ENCODE data around the gene DNM3. TPM values are rescaled to one million over a fixed set of nuclear protein-coding genes. Genes with fewer than 3 reads are reported as not detected.

DNM3 gene
- total RNA-seq, 1 donor from 2014 or later: 7.7 TPM

GRCh38 chr1:171899838-171900237 is 58.5 kb downstream of the DNM3 start:
- no peak for DNase-seq (ENCODE audit: low spot score)
- Mint-ChIP-seq H3K27me3 (ENCODE audit: unreplicated experiment) (no peaks in the 10 kb centered on the region), H3K36me3 (ENCODE audit: low read depth, unreplicated experiment) (no peaks in the 10 kb centered on the region), H3K4me3 (ENCODE audit: unreplicated experiment) (no peak overlapping the region), H3K9me3 (ENCODE audit: unreplicated experiment) (no peaks in the 10 kb centered on the region), H3K4me1 (ENCODE audit: unreplicated experiment) (peaks cover 10% of the 10 kb centered on the region), H3K27ac (ENCODE audit: unreplicated experiment) (peak overlapping the region; percentile 93)
- TF ChIP-seq, protein P1, sequence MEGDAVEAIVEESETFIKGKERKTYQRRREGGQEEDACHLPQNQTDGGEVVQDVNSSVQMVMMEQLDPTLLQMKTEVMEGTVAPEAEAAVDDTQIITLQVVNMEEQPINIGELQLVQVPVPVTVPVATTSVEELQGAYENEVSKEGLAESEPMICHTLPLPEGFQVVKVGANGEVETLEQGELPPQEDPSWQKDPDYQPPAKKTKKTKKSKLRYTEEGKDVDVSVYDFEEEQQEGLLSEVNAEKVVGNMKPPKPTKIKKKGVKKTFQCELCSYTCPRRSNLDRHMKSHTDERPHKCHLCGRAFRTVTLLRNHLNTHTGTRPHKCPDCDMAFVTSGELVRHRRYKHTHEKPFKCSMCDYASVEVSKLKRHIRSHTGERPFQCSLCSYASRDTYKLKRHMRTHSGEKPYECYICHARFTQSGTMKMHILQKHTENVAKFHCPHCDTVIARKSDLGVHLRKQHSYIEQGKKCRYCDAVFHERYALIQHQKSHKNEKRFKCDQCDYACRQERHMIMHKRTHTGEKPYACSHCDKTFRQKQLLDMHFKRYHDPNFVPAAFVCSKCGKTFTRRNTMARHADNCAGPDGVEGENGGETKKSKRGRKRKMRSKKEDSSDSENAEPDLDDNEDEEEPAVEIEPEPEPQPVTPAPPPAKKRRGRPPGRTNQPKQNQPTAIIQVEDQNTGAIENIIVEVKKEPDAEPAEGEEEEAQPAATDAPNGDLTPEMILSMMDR (IDR thresholded peaks at IDR 0.05; ENCODE audit: unreplicated experiment): no peak

DNA sequence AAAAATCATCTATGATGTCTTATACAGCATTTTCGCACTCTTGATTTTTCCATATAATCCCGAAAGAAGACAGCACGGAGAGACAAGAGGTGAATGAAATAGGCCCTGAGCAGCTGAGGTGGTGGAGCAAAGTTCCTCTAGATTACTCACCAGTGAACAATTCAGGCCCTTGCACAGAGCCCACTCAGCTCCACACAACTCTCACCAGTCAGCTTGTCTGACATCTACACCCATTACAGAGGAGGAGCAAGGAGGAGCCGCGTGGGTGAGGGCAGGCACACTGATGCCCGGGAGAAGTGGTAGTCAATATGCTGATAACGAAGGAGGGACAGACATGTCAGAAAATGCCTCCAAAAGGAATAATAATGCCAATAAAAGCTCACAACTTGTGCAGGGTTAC is 59.9 kb downstream of the DNM3 start:
- no peaks in the 10 kb centered on the region for H3K36me3 Mint-ChIP-seq (ENCODE audit: low read depth, unreplicated experiment)
- no peaks in the 10 kb centered on the region for H3K9me3 Mint-ChIP-seq (ENCODE audit: unreplicated experiment)
- no peak for DNase-seq (ENCODE audit: low spot score)
- no peak overlapping the region for H3K4me3 Mint-ChIP-seq (ENCODE audit: unreplicated experiment)
- H3K27me3 Mint-ChIP-seq (ENCODE audit: unreplicated experiment): peaks cover 1% of the 10 kb centered on the region
- no peak overlapping the region for H3K27ac Mint-ChIP-seq (ENCODE audit: unreplicated experiment)
- peaks cover 10% of the 10 kb centered on the region for H3K4me1 Mint-ChIP-seq (ENCODE audit: unreplicated experiment)
- TF ChIP-seq, protein P1 (IDR thresholded peaks at IDR 0.05; ENCODE audit: unreplicated experiment): no peak

DNA sequence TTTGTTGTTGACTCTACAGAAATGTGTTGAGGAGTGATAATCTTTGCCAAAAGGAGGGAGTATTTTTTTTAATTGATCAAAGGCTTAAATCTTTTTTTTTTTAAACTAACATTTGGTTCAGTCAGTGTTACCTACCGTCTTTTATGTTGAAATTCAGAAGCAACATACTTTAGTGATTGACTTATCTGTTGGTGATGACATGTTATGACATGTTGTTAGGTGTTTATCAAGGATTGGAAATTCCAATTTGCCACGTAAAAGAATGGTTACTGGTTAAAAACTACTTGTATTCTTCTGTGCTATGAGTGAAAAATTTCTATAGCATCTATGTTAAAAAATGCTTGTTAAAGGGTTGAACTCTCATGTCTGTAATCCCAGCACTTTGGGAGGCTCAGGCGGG is 61.2 kb downstream of the DNM3 start:
- Mint-ChIP-seq H3K36me3 (ENCODE audit: low read depth, unreplicated experiment) (no peaks in the 10 kb centered on the region), H3K4me1 (ENCODE audit: unreplicated experiment) (peaks cover 10% of the 10 kb centered on the region), H3K27me3 (ENCODE audit: unreplicated experiment) (peaks cover 1% of the 10 kb centered on the region), H3K9me3 (ENCODE audit: unreplicated experiment) (no peaks in the 10 kb centered on the region), H3K4me3 (ENCODE audit: unreplicated experiment) (no peak overlapping the region), H3K27ac (ENCODE audit: unreplicated experiment) (no peak overlapping the region)
- no peak for DNase-seq (ENCODE audit: low spot score)
- TF ChIP-seq, protein P1 (IDR thresholded peaks at IDR 0.05; ENCODE audit: unreplicated experiment): no peak

GRCh38 chr1:171904778-171905450 is 63.6 kb downstream of the DNM3 start:
- no peaks in the 10 kb centered on the region for H3K4me1 Mint-ChIP-seq (ENCODE audit: unreplicated experiment)
- no peak for DNase-seq (ENCODE audit: low spot score)
- H3K36me3 Mint-ChIP-seq (ENCODE audit: low read depth, unreplicated experiment): no peaks in the 10 kb centered on the region
- TF ChIP-seq, protein P1 (IDR thresholded peaks at IDR 0.05; ENCODE audit: unreplicated experiment): no peak
- no peak overlapping the region for H3K27ac Mint-ChIP-seq (ENCODE audit: unreplicated experiment)
- no peak overlapping the region for H3K4me3 Mint-ChIP-seq (ENCODE audit: unreplicated experiment)
- H3K9me3 Mint-ChIP-seq (ENCODE audit: unreplicated experiment): no peaks in the 10 kb centered on the region
- H3K27me3 Mint-ChIP-seq (ENCODE audit: unreplicated experiment): peaks cover 1% of the 10 kb centered on the region

DNA sequence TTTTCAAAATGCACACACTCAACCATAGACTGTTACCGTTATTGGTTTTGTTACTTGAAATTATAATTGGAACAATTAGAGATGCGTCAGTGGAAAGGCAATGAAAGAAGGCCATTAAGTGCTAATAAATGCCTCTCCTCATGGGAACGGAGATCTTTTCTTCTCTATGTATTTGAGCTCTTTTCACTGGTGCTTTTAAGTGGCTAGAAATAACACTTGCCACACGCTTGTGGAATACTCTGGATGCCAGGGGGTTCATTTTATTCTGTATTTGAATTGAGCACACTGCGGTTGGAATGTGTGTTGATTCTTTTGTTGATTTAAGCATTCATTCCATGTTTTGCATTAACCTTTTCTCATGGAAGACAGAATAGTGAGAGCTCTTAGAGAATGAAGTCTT is 68.4 kb downstream of the DNM3 start:
- H3K36me3 Mint-ChIP-seq (ENCODE audit: low read depth, unreplicated experiment): no peaks in the 10 kb centered on the region
- H3K27ac Mint-ChIP-seq (ENCODE audit: unreplicated experiment): no peak overlapping the region
- H3K27me3 Mint-ChIP-seq (ENCODE audit: unreplicated experiment): peaks cover 1% of the 10 kb centered on the region
- DNase-seq (ENCODE audit: low spot score): no peak
- no peaks in the 10 kb centered on the region for H3K9me3 Mint-ChIP-seq (ENCODE audit: unreplicated experiment)
- H3K4me1 Mint-ChIP-seq (ENCODE audit: unreplicated experiment): no peaks in the 10 kb centered on the region
- TF ChIP-seq, protein P1 (IDR thresholded peaks at IDR 0.05; ENCODE audit: unreplicated experiment): no peak
- no peak overlapping the region for H3K4me3 Mint-ChIP-seq (ENCODE audit: unreplicated experiment)

All from endothelial cell (in vitro differentiated cells).